OCI-LY7 (cell line): ENCODE data around the gene AP4B1. TPM values are rescaled to one million over a fixed set of nuclear protein-coding genes. Genes with fewer than 3 reads are reported as not detected.
A peak's percentile ranks its signal among the peaks of the same experiment; 100 is the strongest.
"Not testable (repeated sequence)": the region's sequence is repeated elsewhere in the genome, so short reads cannot be mapped to it uniquely, and the experiment has no call there.

ENCODE experiments used
- BruUV-seq: library from RNA; stranded (reverse); fragments of 400-500 nt; replicated peaks from 2 replicates; lab custom pipeline; 2021; lab: Mats Ljungman, UMichigan
- CTCF ChIA-PET: fragments of 300-600 bp; sonication (Branson Sonifier 250); formaldehyde crosslinking; loops from one replicate; lab custom pipeline; 2022; ENCODE audit warnings: antibody characterized with exemption; ENCODE audit not compliant: unreplicated experiment; lab: Charles Lee
- POLR2A ChIA-PET: fragments of 300-600 bp; sonication (Branson Sonifier 250); formaldehyde crosslinking; loops from one replicate; lab custom pipeline; 2022; ENCODE audit warnings: antibody characterized with exemption; lab: Charles Lee
- DNase-seq: peaks from one replicate; pipeline ENCODE4 v3.0.0-alpha.2; 2015; ENCODE audit warnings: low spot score
- H2AFZ ChIP-seq: fragments of 200-600 bp; sonication (generic), shearing (Covaris generic); 2 replicates; pipeline ENCODE4 v1.6.1; 2014; ENCODE audit warnings: mild to moderate bottlenecking, antibody characterized with exemption, low read length, moderate library complexity
- H3K27ac ChIP-seq: fragments of 200-600 bp; sonication (generic); 2 replicates; pipeline ENCODE4 v1.5.1; 2014; ENCODE audit warnings: mixed run types, low read depth, mild to moderate bottlenecking, moderate library complexity, low read length, inconsistent platforms; ENCODE audit not compliant: poor library complexity, severe bottlenecking
- H3K36me3 ChIP-seq: fragments of 200-600 bp; sonication (generic); 2 replicates; pipeline ENCODE4 v1.6.1; 2014; ENCODE audit warnings: mild to moderate bottlenecking, antibody characterized with exemption, low read length, moderate library complexity, mixed read lengths; ENCODE audit not compliant: insufficient read depth
- H3K4me1 ChIP-seq: fragments of 200-600 bp; sonication (generic); 2 replicates; pipeline ENCODE4 v1.5.1; 2014; ENCODE audit warnings: mild to moderate bottlenecking, low read length; ENCODE audit not compliant: insufficient read depth, poor library complexity, severe bottlenecking
- H3K4me2 ChIP-seq: fragments of 200-600 bp; sonication (generic); 2 replicates; pipeline ENCODE4 v1.6.1; 2014; ENCODE audit warnings: mild to moderate bottlenecking, low read length
- H3K4me3 ChIP-seq: fragments of 200-600 bp; sonication (generic); 2 replicates; pipeline ENCODE4 v1.5.1; 2014; ENCODE audit warnings: mild to moderate bottlenecking, low read depth, low read length; ENCODE audit not compliant: poor library complexity, severe bottlenecking
- H3K79me2 ChIP-seq: fragments of 200-600 bp; sonication (generic); 2 replicates; pipeline ENCODE4 v1.6.1; 2016; ENCODE audit warnings: low read depth, mild to moderate bottlenecking, low read length, moderate library complexity, mixed read lengths; ENCODE audit not compliant: insufficient read depth
- H3K9me2 ChIP-seq: fragments of 200-600 bp; sonication (generic); 2 replicates; pipeline ENCODE4 v1.6.1; 2016; ENCODE audit warnings: mild to moderate bottlenecking, low read length, mixed read lengths; ENCODE audit not compliant: insufficient read depth
- H3K9me3 ChIP-seq: fragments of 200-600 bp; sonication (generic); 2 replicates; pipeline ENCODE4 v1.6.1; 2014; ENCODE audit warnings: mild to moderate bottlenecking, mixed run types, low read length, mixed read lengths
- H4K20me1 ChIP-seq: fragments of 200-600 bp; sonication (generic); 2 replicates; pipeline ENCODE4 v1.6.1; 2014; ENCODE audit warnings: mild to moderate bottlenecking, antibody characterized with exemption, low read length, moderate library complexity, mixed read lengths; ENCODE audit not compliant: insufficient read depth
- CTCF ChIP-seq: fragments of 200-600 bp; sonication (generic); conservative IDR thresholded peaks from 2 replicates; pipeline ENCODE4 v1.5.1; 2014; ENCODE audit warnings: mild to moderate bottlenecking, antibody characterized with exemption, low read length, moderate library complexity, mixed read lengths
- EZH2phosphoT487 ChIP-seq: fragments of 200-600 bp; sonication (generic); IDR thresholded peaks from 2 replicates; pipeline ENCODE4 v1.6.1; 2018; ENCODE audit warnings: low read depth, borderline replicate concordance, mild to moderate bottlenecking, mixed run types, antibody characterized with exemption, low read length, moderate library complexity, mixed read lengths
- intact Hi-C: fragments of 100-400 bp; cut with micrococcal nuclease; formaldehyde crosslinking; loops from one replicate; pipeline ENCODE4 v1.10.0; 2022; ENCODE audit not compliant: unreplicated experiment
- total RNA-seq, 2 experiments: library from RNA; depleted of rRNA in 1 of 2; stranded (reverse); fragments of >200 nt in 1 of 2; shearing (Covaris generic) in 1 of 2; gene quantifications; 2 replicates each; pipeline ENCODE4 v1.2.3, GENCODE V29; 2014 to 2022

The AP4B1 gene
- total RNA-seq, 2 experiments from 2014 or later: 40.5 to 45.3 TPM

DNA sequence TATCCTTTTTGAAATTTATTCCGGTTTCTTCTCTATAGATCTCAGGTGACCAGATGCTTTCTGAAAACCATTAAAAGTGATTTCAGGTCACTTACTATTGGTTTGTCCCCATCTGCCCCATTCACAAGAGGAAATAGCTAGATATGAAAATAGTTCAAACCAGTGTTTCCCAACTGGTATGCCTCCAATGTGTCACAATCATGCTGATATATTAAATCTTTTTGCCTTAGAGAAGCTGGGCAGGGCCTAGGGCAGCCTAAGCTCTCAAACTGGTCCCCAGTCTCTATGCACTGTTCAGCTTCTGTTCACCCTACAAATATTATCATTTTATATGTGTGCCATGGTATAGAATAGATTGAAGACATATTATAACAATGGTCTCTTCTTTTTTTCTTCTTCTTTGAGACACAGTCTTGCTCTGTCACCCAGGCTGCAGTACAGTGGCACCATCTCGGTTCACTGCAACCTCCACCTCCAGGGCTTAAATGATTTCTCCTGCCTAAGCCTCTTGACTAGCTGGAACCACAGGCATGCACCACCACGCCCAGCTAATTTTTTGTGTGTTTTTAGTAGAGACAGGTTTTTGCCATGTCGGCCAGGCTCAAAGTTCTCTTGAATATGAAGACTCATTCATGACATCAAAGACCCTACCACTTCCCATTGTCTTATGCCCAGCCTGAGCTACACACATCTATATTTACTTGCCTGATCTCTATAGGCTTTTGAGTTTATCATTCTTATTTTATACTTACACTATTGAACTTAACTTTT lies 48.8 kb downstream of the AP4B1 start:
- POLR2A ChIA-PET: interaction anchor here (1.2 to 1.7 kb wide), 3 partner anchors 14 to 91 kb away, joined by 3 to 7 read pairs (median 4); no protein-coding TSS in a partner anchor
- no peak overlapping the region for H3K4me2 ChIP-seq
- intact Hi-C loops: no loop called here
- H3K9me3 ChIP-seq: no peaks in the 10 kb centered on the region
- peaks cover 45% of the 10 kb centered on the region for H3K4me1 ChIP-seq
- no peaks in the 10 kb centered on the region for H4K20me1 ChIP-seq
- BruUV-seq: TSS peak; percentile 36
- H3K4me3 ChIP-seq: no peak overlapping the region
- H3K27ac ChIP-seq: no peak overlapping the region
- H2AFZ ChIP-seq: no peak overlapping the region
- DNase-seq: no peak
- H3K79me2 ChIP-seq: peaks cover 29% of the 10 kb centered on the region; the same call in 1 of the 2 replicates
- peaks cover 69% of the 10 kb centered on the region for H3K36me3 ChIP-seq
- no peaks in the 10 kb centered on the region for H3K9me2 ChIP-seq
- CTCF ChIA-PET: no interaction called here
- TF ChIP-seq EZH2phosphoT487: no peak

- Histone ChIP-seq H3K9me2 (no peaks in the 10 kb centered on the region), H3K4me1 (peaks cover 29% of the 10 kb centered on the region), H4K20me1 (no peaks in the 10 kb centered on the region), H3K36me3 (peaks cover 83% of the 10 kb centered on the region), H3K9me3 (no peaks in the 10 kb centered on the region), H3K27ac (no peak overlapping the region), H3K79me2 (peaks cover 20% of the 10 kb centered on the region; the same call in 1 of the 2 replicates), H3K4me2 (no peak overlapping the region), H3K4me3 (no peak overlapping the region), H2AFZ (no peak overlapping the region)
- intact Hi-C loops: no loop called here
- DNase-seq: no peak
- BruUV-seq: no TSS peak
- ChIA-PET CTCF (no interaction called here), POLR2A (no interaction called here)
- TF ChIP-seq CTCF (no peak), EZH2phosphoT487 (no peak)
Observed at GRCh38 chr1:113854234-113854633, 50.4 kb downstream of the AP4B1 start.

DNA sequence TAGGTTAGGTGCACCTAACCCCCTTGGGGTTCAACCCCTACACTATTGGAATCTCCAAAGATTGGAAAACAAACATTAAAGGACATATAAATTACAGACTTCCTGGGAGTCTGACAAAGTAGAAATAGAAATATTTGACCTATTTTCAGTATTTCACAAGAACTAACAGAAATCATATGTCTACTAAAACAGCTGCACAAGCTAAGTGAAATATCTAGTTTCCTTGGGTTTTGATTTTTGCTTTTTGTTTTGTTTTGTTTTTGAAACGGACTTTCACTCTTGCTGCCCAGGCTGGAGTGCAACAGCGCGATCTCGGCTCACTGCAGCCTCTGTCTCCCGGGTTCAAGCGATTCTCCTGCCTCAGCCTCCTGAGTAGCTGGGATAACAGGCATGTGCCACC lies 51.9 kb downstream of the AP4B1 start:
- H3K4me3 ChIP-seq, H4K20me1 ChIP-seq, H3K9me3 ChIP-seq, BruUV-seq, H3K27ac ChIP-seq, DNase-seq, H3K4me2 ChIP-seq, H3K9me2 ChIP-seq, intact Hi-C loops, H2AFZ ChIP-seq, POLR2A ChIA-PET, CTCF ChIA-PET: not testable (repeated sequence)
- Histone ChIP-seq H3K4me1 (peaks cover 14% of the 10 kb centered on the region), H3K36me3 (peaks cover 91% of the 10 kb centered on the region), H3K79me2 (peaks cover 13% of the 10 kb centered on the region; the same call in 1 of the 2 replicates)
